ENCODE results near the gene KIF5C. TPM values are rescaled to one million over a fixed set of nuclear protein-coding genes. Genes with fewer than 3 reads are reported as not detected.
"Not testable (repeated sequence)": the region's sequence is repeated elsewhere in the genome, so short reads cannot be mapped to it uniquely, and the experiment has no call there.

The KIF5C gene
- polyA plus RNA-seq, 1 donor (not counting 4 experiments of a cell fraction or from before 2014, with no cell fraction given), result 0.03 TPM

DNA sequence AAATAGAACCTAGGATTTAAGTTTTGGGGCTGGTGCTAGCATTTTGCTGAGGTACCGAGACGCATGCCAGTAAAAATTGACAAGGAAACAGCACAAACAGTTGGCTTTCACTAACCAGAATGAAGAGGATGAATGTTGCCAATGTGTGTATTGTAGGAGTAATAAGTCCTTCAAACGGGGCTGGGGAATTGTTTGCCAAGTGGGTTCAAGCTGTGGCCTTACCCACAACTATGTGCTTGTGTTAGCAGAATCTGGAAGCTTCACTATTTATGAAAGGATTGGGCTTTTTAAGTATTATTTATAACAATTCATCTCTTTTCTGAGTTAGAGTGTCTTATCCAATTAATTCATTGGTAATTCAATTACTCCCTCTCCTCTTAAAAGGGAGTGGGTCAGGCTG is 15.0 kb upstream of the KIF5C start:
- Histone ChIP-seq H3K9me1 (ENCODE audit: control insufficient read depth, extremely low read depth, insufficient read depth, low read length) (no peaks in the 10 kb centered on the region), H3K4me1 (ENCODE audit: control insufficient read depth, extremely low read depth, insufficient read depth, low read length) (no peaks in the 10 kb centered on the region), H3K9me3 (ENCODE audit: control insufficient read depth, low read depth, low read length) (no peaks in the 10 kb centered on the region), H4K20me1 (ENCODE audit: control insufficient read depth, extremely low read depth, insufficient read depth, low read length) (no peaks in the 10 kb centered on the region), H3K4me3 (ENCODE audit: control insufficient read depth in 2 of 3, extremely low read depth in 1 of 3, insufficient read depth in 2 of 3, low read depth in 1 of 3, low read length in 3 of 3) (no peak overlapping the region), H3K79me2 (ENCODE audit: control insufficient read depth, insufficient read depth, low read length) (no peaks in the 10 kb centered on the region), H3K4me2 (ENCODE audit: control insufficient read depth, extremely low read depth, insufficient read depth, low read depth, low read length) (no peak overlapping the region), H3K27ac (ENCODE audit: control insufficient read depth, insufficient read depth, low read length) (no peak overlapping the region), H3K9ac (ENCODE audit: control insufficient read depth, extremely low read depth, insufficient read depth, low read length) (no peak overlapping the region), H3K27me3 (ENCODE audit: control insufficient read depth, extremely low read depth, insufficient read depth, low read length) (no peaks in the 10 kb centered on the region), H2AFZ (ENCODE audit: control insufficient read depth, low read length) (no peak overlapping the region), H3K36me3 (ENCODE audit: control insufficient read depth in 2 of 2, extremely low read depth in 1 of 2, insufficient read depth in 2 of 2, low read length in 2 of 2) (no peaks in the 10 kb centered on the region)
- no peak for DNase-seq (ENCODE audit: low read depth, low spot score)
- FAIRE-seq, result no peak
- dilution Hi-C loops (cut with MboI; ENCODE audit: extremely low pct_ligation_motif_present, low sequenced_read_pairs), result no loop called here
- TF ChIP-seq EZH2 (IDR thresholded peaks at IDR 0.05; ENCODE audit: low read length), result no peak
- TF ChIP-seq, protein P1, sequence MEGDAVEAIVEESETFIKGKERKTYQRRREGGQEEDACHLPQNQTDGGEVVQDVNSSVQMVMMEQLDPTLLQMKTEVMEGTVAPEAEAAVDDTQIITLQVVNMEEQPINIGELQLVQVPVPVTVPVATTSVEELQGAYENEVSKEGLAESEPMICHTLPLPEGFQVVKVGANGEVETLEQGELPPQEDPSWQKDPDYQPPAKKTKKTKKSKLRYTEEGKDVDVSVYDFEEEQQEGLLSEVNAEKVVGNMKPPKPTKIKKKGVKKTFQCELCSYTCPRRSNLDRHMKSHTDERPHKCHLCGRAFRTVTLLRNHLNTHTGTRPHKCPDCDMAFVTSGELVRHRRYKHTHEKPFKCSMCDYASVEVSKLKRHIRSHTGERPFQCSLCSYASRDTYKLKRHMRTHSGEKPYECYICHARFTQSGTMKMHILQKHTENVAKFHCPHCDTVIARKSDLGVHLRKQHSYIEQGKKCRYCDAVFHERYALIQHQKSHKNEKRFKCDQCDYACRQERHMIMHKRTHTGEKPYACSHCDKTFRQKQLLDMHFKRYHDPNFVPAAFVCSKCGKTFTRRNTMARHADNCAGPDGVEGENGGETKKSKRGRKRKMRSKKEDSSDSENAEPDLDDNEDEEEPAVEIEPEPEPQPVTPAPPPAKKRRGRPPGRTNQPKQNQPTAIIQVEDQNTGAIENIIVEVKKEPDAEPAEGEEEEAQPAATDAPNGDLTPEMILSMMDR (optimal IDR thresholded peaks at IDR 0.05 in 1 of 3, IDR thresholded peaks at IDR 0.05 in 1 of 3, conservative IDR thresholded peaks at IDR 0.05 in 1 of 3; ENCODE audit: extremely low read depth in 1 of 3, insufficient read depth in 2 of 3, low read length in 3 of 3), result no peak

DNA sequence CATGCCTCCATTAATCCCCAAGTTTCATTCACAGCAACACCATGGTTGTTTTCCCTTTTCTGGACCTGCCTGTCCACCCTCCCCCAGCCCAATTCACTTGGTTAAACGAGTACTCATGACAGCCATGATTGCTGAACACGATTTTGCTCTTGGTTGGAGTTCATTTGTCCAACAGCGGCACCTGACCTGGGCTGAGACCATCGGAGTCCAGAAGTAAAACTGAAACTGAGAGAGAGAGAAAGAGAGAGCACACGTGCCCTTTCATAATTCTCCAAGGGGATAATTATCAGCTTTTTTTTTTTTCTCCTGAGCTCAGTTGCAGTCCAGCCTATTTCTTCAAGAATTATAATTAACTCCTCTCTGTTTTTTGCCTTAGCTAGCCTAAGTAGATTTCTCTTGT is 13.7 kb upstream of the KIF5C start:
- DNase-seq (ENCODE audit: low read depth, low spot score) (no peak), FAIRE-seq (no peak)
- Histone ChIP-seq H3K4me1 (ENCODE audit: control insufficient read depth, extremely low read depth, insufficient read depth, low read length) (no peaks in the 10 kb centered on the region), H4K20me1 (ENCODE audit: control insufficient read depth, extremely low read depth, insufficient read depth, low read length) (no peaks in the 10 kb centered on the region), H3K36me3 (ENCODE audit: control insufficient read depth in 2 of 2, extremely low read depth in 1 of 2, insufficient read depth in 2 of 2, low read length in 2 of 2) (no peaks in the 10 kb centered on the region), H2AFZ (ENCODE audit: control insufficient read depth, low read length) (no peak overlapping the region), H3K9ac (ENCODE audit: control insufficient read depth, extremely low read depth, insufficient read depth, low read length) (no peak overlapping the region), H3K27me3 (ENCODE audit: control insufficient read depth, extremely low read depth, insufficient read depth, low read length) (no peaks in the 10 kb centered on the region), H3K79me2 (ENCODE audit: control insufficient read depth, insufficient read depth, low read length) (no peaks in the 10 kb centered on the region), H3K27ac (ENCODE audit: control insufficient read depth, insufficient read depth, low read length) (no peak overlapping the region), H3K9me1 (ENCODE audit: control insufficient read depth, extremely low read depth, insufficient read depth, low read length) (no peaks in the 10 kb centered on the region), H3K4me3 (ENCODE audit: control insufficient read depth in 2 of 3, extremely low read depth in 1 of 3, insufficient read depth in 2 of 3, low read depth in 1 of 3, low read length in 3 of 3) (no peak overlapping the region), H3K4me2 (ENCODE audit: control insufficient read depth, extremely low read depth, insufficient read depth, low read depth, low read length) (no peak overlapping the region), H3K9me3 (ENCODE audit: control insufficient read depth, low read depth, low read length) (no peaks in the 10 kb centered on the region)
- TF ChIP-seq, protein P1 (optimal IDR thresholded peaks at IDR 0.05 in 1 of 3, IDR thresholded peaks at IDR 0.05 in 1 of 3, conservative IDR thresholded peaks at IDR 0.05 in 1 of 3; ENCODE audit: extremely low read depth in 1 of 3, insufficient read depth in 2 of 3, low read length in 3 of 3), result no peak
- TF ChIP-seq EZH2 (IDR thresholded peaks at IDR 0.05; ENCODE audit: low read length), result no peak
- dilution Hi-C loops (cut with MboI; ENCODE audit: extremely low pct_ligation_motif_present, low sequenced_read_pairs), result no loop called here

DNA sequence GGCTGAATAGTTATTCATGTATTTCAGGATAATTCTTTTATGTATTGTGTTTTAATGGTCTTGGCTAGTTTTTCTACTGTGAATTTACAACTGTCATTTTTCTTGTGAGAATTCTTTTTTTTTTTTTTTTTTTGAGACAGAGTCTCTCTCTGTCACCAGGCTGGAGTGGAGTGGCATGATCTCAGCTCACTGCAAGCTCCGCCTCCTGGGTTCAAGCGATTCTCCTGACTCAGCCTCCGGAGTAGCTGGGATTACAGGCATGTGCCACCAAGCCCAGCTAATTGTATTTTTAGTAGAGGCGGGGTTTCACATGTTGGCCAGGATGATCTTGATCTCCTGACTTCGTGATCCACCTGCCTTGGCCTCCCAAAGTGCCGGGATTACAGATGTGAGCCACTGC is 12.5 kb upstream of the KIF5C start:
- DNase-seq (ENCODE audit: low read depth, low spot score); H3K9ac ChIP-seq (ENCODE audit: control insufficient read depth, extremely low read depth, insufficient read depth, low read length); H3K4me1 ChIP-seq (ENCODE audit: control insufficient read depth, extremely low read depth, insufficient read depth, low read length); FAIRE-seq; H4K20me1 ChIP-seq (ENCODE audit: control insufficient read depth, extremely low read depth, insufficient read depth, low read length); H3K4me2 ChIP-seq (ENCODE audit: control insufficient read depth, extremely low read depth, insufficient read depth, low read depth, low read length); H3K9me1 ChIP-seq (ENCODE audit: control insufficient read depth, extremely low read depth, insufficient read depth, low read length); H3K79me2 ChIP-seq (ENCODE audit: control insufficient read depth, insufficient read depth, low read length); H3K4me3 ChIP-seq (ENCODE audit: control insufficient read depth in 2 of 3, extremely low read depth in 1 of 3, insufficient read depth in 2 of 3, low read depth in 1 of 3, low read length in 3 of 3); dilution Hi-C loops (cut with MboI; ENCODE audit: extremely low pct_ligation_motif_present, low sequenced_read_pairs); H3K9me3 ChIP-seq (ENCODE audit: control insufficient read depth, low read depth, low read length); H2AFZ ChIP-seq (ENCODE audit: control insufficient read depth, low read length); H3K36me3 ChIP-seq (ENCODE audit: control insufficient read depth in 2 of 2, extremely low read depth in 1 of 2, insufficient read depth in 2 of 2, low read length in 2 of 2); H3K27me3 ChIP-seq (ENCODE audit: control insufficient read depth, extremely low read depth, insufficient read depth, low read length); H3K27ac ChIP-seq (ENCODE audit: control insufficient read depth, insufficient read depth, low read length): not testable (repeated sequence)
